BE2C (cell line): Measurements from ENCODE around the gene LY86.

Source experiments
- DNase-seq: peaks from one replicate; pipeline ENCODE4 v3.0.0-alpha.2; 2020
- H3K27me3 ChIP-seq: fragments of 250-450 bp; sonication (Bioruptor Pico); 2 replicates; pipeline ENCODE4 v1.5.1; 2020; ENCODE audit warnings: mild to moderate bottlenecking
- H3K36me3 ChIP-seq: fragments of 250-450 bp; sonication (Bioruptor Pico); 2 replicates; pipeline ENCODE4 v1.5.1; 2020; ENCODE audit warnings: mild to moderate bottlenecking
- H3K4me1 ChIP-seq: fragments of 250-450 bp; sonication (Bioruptor Pico); 2 replicates; pipeline ENCODE4 v1.5.1; 2020
- H3K4me3 ChIP-seq: 2 replicates; pipeline ENCODE4 v1.5.1; 2011; ENCODE audit warnings: low read depth, low read length
- H3K9me3 ChIP-seq: fragments of 250-450 bp; sonication (Bioruptor Pico); 2 replicates; pipeline ENCODE4 v1.5.1; 2020
- TF ChIP-seq, protein P1 (sequence below): IDR thresholded peaks from 2 replicates; pipeline ENCODE4 v1.5.1; 2012; ENCODE audit warnings: mild to moderate bottlenecking, low read depth, low read length

Gene LY86

DNA sequence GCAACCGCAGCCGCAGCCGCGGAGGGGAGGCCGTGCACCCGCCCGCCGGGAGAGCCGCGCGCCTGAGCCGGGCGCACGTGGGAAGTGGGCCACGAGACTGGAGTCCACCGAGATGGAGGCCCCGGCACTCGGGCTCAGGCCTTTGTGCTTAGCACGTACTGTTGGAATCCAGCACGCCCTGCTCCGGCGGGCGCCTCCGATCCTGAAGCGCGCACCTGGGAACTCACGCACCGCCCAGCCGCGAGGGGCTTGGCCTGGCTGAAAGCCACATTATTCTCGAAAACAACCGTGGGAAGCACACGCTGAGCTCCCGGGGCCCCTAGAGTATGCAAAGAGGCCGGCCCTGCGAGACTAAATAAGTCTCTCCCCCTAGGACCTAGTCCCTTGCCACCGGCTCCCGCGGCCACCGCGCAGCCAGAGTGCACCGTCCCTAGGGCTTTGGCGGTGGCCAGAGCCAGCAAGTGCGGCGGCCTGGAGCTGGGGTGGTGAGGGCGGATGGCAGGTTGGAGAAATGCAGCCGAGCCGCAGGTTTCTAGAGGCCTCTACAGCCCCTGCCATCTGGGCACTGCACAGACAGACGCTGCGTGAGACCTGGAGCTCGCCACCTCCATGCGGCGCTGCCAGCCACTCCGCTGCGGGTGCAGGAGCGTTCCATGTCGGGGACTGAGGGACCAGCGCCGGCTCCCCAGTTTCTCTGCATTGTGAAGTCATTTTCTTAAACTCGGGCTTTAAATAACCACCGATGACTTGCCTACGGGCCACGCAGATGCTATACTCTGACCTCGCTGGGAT lies 42.0 kb upstream of the LY86 start:
- TF ChIP-seq, protein P1, sequence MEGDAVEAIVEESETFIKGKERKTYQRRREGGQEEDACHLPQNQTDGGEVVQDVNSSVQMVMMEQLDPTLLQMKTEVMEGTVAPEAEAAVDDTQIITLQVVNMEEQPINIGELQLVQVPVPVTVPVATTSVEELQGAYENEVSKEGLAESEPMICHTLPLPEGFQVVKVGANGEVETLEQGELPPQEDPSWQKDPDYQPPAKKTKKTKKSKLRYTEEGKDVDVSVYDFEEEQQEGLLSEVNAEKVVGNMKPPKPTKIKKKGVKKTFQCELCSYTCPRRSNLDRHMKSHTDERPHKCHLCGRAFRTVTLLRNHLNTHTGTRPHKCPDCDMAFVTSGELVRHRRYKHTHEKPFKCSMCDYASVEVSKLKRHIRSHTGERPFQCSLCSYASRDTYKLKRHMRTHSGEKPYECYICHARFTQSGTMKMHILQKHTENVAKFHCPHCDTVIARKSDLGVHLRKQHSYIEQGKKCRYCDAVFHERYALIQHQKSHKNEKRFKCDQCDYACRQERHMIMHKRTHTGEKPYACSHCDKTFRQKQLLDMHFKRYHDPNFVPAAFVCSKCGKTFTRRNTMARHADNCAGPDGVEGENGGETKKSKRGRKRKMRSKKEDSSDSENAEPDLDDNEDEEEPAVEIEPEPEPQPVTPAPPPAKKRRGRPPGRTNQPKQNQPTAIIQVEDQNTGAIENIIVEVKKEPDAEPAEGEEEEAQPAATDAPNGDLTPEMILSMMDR = no peak
- H3K4me3 ChIP-seq = peak overlapping the region; percentile 51

DNA sequence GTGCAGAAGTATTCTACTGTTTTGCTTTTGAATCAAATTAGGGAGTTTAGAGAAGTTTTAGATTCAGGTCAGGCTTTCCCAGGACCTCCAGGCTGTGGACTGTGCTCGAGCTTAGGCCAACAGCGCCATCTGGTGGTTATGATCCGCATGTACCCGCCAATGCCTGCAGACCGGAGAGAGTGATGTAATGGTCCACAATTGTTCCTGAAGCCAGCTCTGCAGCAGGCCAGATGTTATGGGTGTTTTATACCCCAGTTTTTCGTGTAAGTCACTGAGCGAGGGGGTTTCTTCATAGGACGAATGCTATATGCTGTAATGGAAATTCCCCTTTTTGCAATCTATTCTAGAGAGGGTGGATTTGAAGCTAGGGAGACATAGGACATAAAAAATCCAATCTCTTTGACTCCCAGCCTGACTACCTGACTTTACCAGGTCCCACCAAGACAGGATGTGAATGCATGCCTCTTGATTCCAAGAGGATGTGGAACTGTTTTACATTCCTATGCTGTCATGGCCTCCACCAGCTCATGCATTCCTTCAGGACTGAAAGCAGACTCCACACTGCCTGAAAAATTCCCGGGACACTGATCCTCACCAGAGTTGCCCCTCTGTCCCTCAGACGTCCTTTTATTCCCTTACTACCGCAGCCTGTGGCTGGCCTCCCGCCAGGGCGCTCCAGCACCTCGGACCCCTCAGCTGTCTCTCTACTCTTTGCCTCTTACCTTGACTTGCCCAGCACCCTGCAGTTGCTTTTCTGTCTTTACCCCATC lies 41.2 kb upstream of the LY86 start:
- DNase-seq = peak; percentile 78
- Histone ChIP-seq H3K9me3 (no peaks in the 10 kb centered on the region), H3K27me3 (peaks cover 29% of the 10 kb centered on the region), H3K36me3 (no peaks in the 10 kb centered on the region), H3K4me1 (no peaks in the 10 kb centered on the region), H3K4me3 (peak overlapping the region; percentile 51)
- TF ChIP-seq, protein P1 = peak; percentile 95

More for the DNA sequence above, 42.0 kb upstream of the LY86 start:
- H3K4me1 ChIP-seq = no peaks in the 10 kb centered on the region
- H3K36me3 ChIP-seq = no peaks in the 10 kb centered on the region
- no peaks in the 10 kb centered on the region for H3K9me3 ChIP-seq
- DNase-seq = peak; percentile 64
- peaks cover 24% of the 10 kb centered on the region for H3K27me3 ChIP-seq

DNA sequence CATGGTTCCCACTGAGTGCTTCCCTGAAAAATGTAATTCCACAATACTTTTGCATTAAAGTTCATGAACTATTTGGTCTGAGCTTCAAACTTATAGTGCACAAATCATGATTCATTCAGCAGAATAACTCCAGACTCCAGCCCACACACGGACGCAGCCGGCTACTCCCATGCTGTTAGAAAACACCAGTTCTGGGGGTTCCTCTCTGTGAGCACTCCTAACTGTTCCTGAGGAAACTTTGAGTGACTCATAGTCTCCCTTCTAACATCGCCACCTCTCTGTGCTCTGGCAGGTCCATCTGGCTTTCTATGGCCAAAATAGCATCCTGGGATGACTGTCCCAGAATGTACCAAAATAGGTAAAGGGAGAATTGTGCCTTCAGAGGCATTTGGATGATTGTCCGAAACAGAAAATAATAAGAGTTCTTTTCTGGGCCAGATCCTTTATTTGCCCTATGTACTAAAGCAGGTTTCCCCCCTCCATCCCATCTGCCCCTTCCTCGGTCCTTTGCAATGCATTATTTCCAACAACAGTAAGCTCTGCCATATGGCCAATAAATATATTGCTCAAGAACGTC lies 32.3 kb upstream of the LY86 start:
- H3K4me3 ChIP-seq = no peak overlapping the region
- H3K4me1 ChIP-seq = no peaks in the 10 kb centered on the region
- DNase-seq = no peak
- TF ChIP-seq, protein P1 = no peak
- no peaks in the 10 kb centered on the region for H3K36me3 ChIP-seq
- no peaks in the 10 kb centered on the region for H3K9me3 ChIP-seq
- H3K27me3 ChIP-seq = peaks cover 47% of the 10 kb centered on the region

DNA sequence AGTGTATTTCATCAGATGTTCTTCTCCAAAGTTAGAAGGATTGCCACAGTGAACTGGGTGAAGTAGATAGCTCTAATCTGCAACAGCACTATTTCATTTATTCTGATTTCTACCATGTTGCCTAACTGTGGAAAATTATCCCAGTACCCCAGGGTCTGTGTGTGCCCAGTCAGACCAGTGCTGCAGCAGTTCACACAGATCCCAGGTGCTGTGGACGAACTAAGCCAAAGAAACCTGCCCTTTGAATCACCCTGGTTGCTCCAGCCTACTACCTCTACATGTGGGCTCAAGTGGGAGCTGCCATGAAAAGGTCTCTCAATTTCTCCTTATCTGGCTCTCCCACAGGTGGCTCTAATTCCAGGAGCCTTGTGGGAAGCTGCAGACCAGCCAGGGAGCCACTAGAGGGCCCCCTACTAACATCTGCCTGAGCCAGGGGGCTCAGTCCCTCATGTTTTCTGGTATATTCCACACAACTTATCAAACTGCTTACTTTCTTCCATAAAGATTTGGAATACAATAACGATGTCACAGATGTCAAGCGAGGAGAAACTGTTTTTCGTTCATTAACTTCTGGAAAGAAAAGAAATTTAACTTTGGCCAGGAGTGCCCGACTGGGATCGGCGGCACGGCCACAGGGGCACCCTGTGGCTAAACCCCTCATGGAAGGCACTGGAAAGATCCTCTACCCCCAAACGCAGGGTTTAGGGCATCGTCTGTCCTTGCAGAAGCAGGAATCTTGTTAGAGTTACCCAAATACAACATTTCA lies 31.6 kb upstream of the LY86 start:
- no peaks in the 10 kb centered on the region for H3K9me3 ChIP-seq
- TF ChIP-seq, protein P1 = peak; percentile 97
- peak; percentile 57 for DNase-seq
- H3K36me3 ChIP-seq = no peaks in the 10 kb centered on the region
- H3K4me3 ChIP-seq = no peak overlapping the region
- H3K4me1 ChIP-seq = no peaks in the 10 kb centered on the region
- H3K27me3 ChIP-seq = peaks cover 44% of the 10 kb centered on the region

DNA sequence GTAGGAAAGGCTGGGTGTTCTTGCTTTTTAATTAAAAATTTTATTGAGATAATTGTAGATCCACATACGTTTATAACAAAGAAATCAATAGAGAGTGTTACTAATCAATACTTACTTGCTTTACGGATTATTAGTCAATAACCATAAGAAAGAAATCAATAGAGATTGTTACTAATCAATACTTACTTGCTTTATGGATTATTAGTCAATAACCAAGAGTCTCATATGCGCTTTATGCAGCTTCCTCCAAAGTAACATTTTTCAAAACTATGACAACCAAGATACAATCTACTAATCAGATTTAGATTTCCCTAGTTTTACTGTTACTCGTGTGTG lies 31.0 kb upstream of the LY86 start:
- TF ChIP-seq, protein P1 = no peak
- Histone ChIP-seq H3K4me3 (no peak overlapping the region), H3K4me1 (no peaks in the 10 kb centered on the region), H3K9me3 (no peaks in the 10 kb centered on the region), H3K27me3 (peaks cover 40% of the 10 kb centered on the region), H3K36me3 (no peaks in the 10 kb centered on the region)
- DNase-seq = no peak
